GM10266 (cell line): ENCODE data around the gene ATXN10.

Experiments used
- DNase-seq: peaks from one replicate; pipeline ENCODE4 v3.0.0; 2012; ENCODE audit errors: extremely low spot score
- CTCF ChIP-seq: IDR thresholded peaks from 2 replicates; pipeline ENCODE4 v1.5.1; 2012; ENCODE audit warnings: mild to moderate bottlenecking, low read depth; ENCODE audit not compliant: control insufficient read depth, insufficient read depth; ENCODE audit errors: missing control alignments

ATXN10 gene

DNA sequence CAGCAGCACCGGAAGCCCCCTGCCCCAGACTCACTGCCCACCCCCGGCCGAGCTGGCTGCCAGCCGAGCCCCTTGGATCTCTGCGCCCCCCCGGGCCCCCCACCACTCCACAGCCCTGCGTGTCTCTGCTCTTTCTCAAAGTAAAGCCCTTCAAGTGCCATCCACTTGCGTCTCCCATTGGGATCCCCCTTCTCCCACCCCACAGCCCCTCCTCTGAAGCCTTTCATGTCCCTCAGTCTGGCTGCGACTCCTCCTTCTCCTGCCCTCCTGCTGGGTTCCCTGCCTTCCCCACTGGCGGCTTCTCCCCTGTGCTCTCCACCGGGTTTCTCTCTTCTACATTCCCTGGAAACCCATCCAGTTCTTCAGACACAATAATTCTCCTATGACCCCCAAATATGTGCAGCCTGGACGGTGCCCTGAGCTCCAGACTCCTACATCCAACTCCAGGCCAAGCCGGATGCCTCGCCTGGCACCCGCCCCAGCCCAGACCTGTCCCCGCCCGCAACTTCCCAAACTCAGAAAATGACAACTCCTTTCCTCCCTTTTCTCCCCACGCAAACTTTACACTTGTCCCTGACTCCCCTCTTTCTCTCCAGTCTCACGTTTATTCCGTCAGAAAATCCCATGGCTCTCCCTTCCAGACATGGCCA, 196.4 kb downstream of the ATXN10 start:
- no peak for DNase-seq
- TF ChIP-seq CTCF = no peak

DNA sequence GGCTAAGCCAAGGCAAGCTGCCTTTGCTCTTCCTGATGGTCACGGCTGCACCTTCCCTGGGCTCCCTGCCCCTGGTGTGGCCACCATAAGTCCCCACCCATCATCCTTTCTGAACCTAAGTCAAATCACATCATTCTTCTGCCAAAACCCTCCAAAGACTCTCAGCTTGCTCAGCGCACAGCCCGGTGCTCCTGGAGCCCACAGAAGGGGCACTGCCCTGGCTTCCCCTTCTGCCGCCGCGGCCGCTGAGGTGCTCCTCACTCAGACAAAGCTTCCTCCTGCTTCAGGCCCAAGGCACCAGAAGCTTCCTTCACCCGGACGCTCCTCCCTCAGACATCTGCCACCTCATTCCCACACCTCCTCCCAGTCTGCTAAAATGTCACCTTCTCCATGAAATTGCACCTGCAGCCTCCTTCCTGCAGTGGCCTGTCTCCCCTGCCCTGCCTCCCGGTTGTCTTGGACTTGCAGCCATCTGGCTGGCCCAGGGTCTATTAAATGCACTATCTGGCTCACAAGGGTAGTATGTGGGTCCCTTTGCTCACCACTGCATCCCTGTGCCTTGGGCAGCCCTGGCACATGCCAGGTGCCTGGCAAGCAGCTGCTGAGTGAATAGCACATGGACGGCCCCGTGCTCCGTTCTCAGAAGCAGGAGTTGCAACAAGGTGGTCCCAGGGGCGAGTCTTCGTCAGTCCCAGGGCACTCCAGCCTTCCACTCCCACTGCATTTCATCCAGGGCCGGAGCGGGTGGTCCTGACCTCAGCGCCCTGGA, 197.1 kb downstream of the ATXN10 start:
- DNase-seq = no peak
- no peak for TF ChIP-seq CTCF

GRCh38 chr22:45869340-45869847, 197.8 kb downstream of the ATXN10 start:
- DNase-seq = no peak
- no peak for TF ChIP-seq CTCF

GRCh38 chr22:45870011-45870410, 198.4 kb downstream of the ATXN10 start:
- DNase-seq = no peak
- no peak for TF ChIP-seq CTCF

DNA sequence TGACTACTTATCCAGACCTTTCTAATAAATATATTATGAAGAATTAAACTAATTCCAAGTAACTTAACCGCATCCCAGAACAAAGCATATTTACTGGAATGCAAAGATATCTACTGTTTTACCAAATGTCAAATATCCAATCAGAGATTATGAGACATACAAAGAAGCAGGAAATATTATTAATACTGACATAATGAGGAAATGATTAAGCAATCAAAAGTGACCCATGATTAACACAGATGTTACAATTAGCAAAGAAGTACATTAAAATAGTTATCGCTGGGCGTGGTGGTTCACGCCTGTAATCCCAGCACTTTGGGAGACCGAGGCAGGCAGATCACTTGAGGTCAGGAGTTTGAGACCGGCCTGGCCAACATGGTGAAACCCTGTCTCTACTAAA, 200.1 kb downstream of the ATXN10 start:
- no peak for TF ChIP-seq CTCF
- DNase-seq = no peak

DNA sequence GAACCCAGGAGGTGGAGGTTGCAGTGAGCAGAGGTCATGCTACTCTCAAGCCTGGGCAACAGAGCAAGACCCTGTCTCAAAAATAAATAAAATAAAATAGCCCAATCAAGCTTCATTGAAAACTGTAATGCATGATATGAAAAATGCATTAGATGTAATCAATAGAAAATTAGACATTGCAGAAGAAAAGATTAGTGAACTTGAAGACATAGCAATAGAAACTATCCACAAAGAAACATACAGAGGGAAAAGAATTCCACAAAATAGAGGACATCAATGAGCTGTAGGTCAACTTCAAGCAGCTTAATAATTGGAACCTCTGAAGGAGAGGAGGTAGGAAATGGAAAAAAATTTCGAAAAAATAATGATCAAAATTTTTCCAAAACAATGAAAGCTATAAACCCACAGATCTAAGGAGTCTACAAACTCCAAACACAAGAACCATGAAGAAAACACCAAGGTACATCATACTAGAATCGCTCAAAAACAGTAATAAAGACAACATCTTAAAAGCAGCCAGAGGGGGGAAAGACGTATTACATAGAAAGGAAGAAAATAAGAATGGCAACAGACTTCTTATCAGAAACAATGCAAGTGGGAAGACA, 201.1 kb downstream of the ATXN10 start:
- no peak for DNase-seq
- TF ChIP-seq CTCF = no peak
